ENCODE data around the gene TRIM41. TPM values are rescaled to one million over a fixed set of nuclear protein-coding genes. Genes with fewer than 3 reads are reported as not detected.
"Not testable (repeated sequence)": the region's sequence is repeated elsewhere in the genome, so short reads cannot be mapped to it uniquely, and the experiment has no call there.

TRIM41 gene
- total RNA-seq, 2 experiments from 2014 or later = 27.0 to 30.7 TPM

- no peaks in the 10 kb centered on the region for H3K9me3 Mint-ChIP-seq (ENCODE audit: low read depth)
- DNase-seq = no peak
- ATAC-seq = no peak
- ChIA-PET CTCF (no interaction called here), POLR2A (no interaction called here)
- no peaks in the 10 kb centered on the region for H3K27me3 Mint-ChIP-seq
- H3K36me3 Mint-ChIP-seq (ENCODE audit: low read depth) = no peaks in the 10 kb centered on the region
- intact Hi-C loops (cut with DNase I, micrococcal nuclease) = no loop called here
- no peak overlapping the region for H3K4me3 Mint-ChIP-seq
- no peaks in the 10 kb centered on the region for H3K4me1 Mint-ChIP-seq
- H3K27ac Mint-ChIP-seq = no peak overlapping the region
Measured at GRCh38 chr5:181280251-181280762, 57.2 kb downstream of the TRIM41 start.

DNA sequence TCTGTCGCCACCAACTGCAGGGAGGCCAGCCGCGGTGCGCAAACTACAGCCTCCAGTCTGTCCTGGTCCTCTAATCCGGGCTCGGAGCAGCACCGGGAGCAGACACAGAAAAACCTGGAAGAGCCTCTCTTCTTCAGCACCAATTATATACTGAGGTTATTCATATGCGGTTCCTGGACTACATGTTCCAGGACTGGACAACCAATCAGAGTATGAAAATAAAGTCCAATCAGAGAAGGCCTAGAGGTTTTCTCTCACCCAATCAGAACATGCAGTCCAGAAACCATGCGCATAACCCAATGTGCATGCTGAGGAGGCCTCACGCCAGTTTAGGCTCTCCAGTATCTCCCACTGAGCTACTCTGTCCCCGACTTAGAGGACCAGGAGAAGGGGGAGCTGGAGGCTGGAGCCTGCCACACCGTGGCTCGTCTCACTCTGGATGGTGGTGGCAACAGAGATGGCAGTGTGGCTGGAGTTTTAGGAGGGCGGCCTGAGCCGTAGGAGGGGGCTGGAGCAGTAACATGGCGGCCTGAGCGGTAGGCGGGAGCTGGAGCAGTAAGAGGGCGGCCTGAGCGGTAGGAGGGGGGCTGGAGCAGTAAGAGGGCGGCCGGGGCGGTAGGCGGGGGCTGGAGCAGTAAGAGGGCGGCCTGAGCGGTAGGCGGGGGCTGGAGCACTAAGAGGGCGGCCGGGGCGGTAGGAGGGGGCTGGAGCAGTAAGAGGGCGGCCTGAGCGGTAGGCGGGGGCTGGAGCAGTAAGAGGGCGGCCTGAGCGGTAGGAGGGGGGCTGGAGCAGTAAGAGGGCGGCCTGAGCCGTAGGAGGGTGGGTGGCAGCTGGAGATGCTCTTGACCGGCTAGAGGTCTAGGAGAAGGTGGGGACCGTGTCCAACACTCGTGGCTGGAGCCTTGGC, 58.2 kb downstream of the TRIM41 start:
- no peak for DNase-seq
- Mint-ChIP-seq H3K27me3 (no peaks in the 10 kb centered on the region), H3K36me3 (ENCODE audit: low read depth) (no peaks in the 10 kb centered on the region), H3K4me1 (no peaks in the 10 kb centered on the region), H3K9me3 (ENCODE audit: low read depth) (no peaks in the 10 kb centered on the region), H3K27ac (no peak overlapping the region), H3K4me3 (no peak overlapping the region)
- ChIA-PET CTCF (no interaction called here), POLR2A (no interaction called here)
- intact Hi-C loops (cut with DNase I, micrococcal nuclease) = no loop called here
- no peak for ATAC-seq

GRCh38 chr5:181281984-181282316, 58.9 kb downstream of the TRIM41 start:
- intact Hi-C loops (cut with DNase I, micrococcal nuclease) = no loop called here
- H3K27ac Mint-ChIP-seq = no peak overlapping the region
- no peaks in the 10 kb centered on the region for H3K27me3 Mint-ChIP-seq
- H3K36me3 Mint-ChIP-seq (ENCODE audit: low read depth) = no peaks in the 10 kb centered on the region
- POLR2A ChIA-PET = no interaction called here
- no peak overlapping the region for H3K4me3 Mint-ChIP-seq
- no peaks in the 10 kb centered on the region for H3K4me1 Mint-ChIP-seq
- ATAC-seq (no peak), DNase-seq (no peak)
- CTCF ChIA-PET = no interaction called here
- no peaks in the 10 kb centered on the region for H3K9me3 Mint-ChIP-seq (ENCODE audit: low read depth)

DNA sequence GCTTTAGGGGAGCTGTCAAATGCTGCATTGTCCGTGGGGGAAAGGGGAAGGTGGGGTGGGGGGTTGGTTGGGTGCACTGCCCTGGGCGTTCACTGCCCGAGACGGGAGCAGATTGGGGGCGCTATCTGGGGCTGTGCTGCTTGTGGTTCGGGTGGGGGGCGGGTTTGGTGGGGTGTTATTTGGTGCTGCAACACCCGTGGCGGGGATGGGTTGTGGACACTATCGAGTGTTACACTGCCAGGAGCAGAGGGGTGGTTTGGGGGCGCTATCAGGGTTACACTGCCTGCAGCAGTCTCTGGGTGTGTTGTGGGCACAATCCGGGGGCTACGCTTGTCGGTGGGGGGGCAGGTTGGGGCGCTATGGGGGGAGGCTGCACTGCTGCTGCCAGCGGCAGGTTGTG, 59.3 kb downstream of the TRIM41 start:
- H3K4me3 Mint-ChIP-seq; intact Hi-C loops (cut with DNase I, micrococcal nuclease); H3K27ac Mint-ChIP-seq; H3K36me3 Mint-ChIP-seq (ENCODE audit: low read depth); CTCF ChIA-PET; DNase-seq; POLR2A ChIA-PET; ATAC-seq; H3K27me3 Mint-ChIP-seq; H3K4me1 Mint-ChIP-seq; H3K9me3 Mint-ChIP-seq (ENCODE audit: low read depth): not testable (repeated sequence)

DNA sequence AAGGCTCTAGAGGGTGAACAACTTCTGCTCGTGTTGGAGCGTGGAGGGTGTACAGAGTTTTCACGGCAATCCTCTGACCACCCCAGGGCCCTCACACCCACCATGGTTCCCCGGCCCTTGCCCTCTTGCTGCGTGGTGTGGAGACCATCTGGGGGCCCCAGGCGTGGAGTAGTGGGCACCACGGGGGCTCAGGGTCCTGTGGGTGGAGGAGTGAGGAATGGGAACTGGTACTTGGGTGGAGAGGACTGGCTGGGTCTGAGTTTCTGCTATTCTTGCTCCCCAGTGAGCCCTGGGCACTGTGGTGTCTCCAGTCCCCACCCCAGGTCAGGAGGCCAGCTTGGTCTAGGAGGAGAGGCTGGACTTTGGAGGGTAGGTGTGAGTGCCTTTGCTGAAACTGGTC, 59.8 kb downstream of the TRIM41 start:
- no peaks in the 10 kb centered on the region for H3K4me1 Mint-ChIP-seq
- H3K27me3 Mint-ChIP-seq = no peaks in the 10 kb centered on the region
- H3K4me3 Mint-ChIP-seq = no peak overlapping the region
- DNase-seq (no peak), ATAC-seq (no peak)
- no peak overlapping the region for H3K27ac Mint-ChIP-seq
- no peaks in the 10 kb centered on the region for H3K9me3 Mint-ChIP-seq (ENCODE audit: low read depth)
- no peaks in the 10 kb centered on the region for H3K36me3 Mint-ChIP-seq (ENCODE audit: low read depth)
- CTCF ChIA-PET = interaction anchor here (0.6 kb wide), 1 partner anchor 106 kb away, joined by 4 read pairs; no protein-coding TSS in a partner anchor
- POLR2A ChIA-PET = no interaction called here
- intact Hi-C loops (cut with DNase I, micrococcal nuclease) = no loop called here

GRCh38 chr5:181283347-181283746, 60.3 kb downstream of the TRIM41 start:
- no peaks in the 10 kb centered on the region for H3K27me3 Mint-ChIP-seq
- H3K36me3 Mint-ChIP-seq (ENCODE audit: low read depth) = no peaks in the 10 kb centered on the region
- DNase-seq (no peak), ATAC-seq (no peak)
- ChIA-PET POLR2A (no interaction called here), CTCF (interaction anchor here (0.6 kb wide), 1 partner anchor 107 kb away, joined by 4 read pairs; no protein-coding TSS in a partner anchor)
- intact Hi-C loops (cut with DNase I, micrococcal nuclease) = no loop called here
- no peaks in the 10 kb centered on the region for H3K4me1 Mint-ChIP-seq
- no peak overlapping the region for H3K4me3 Mint-ChIP-seq
- H3K9me3 Mint-ChIP-seq (ENCODE audit: low read depth) = no peaks in the 10 kb centered on the region
- H3K27ac Mint-ChIP-seq = no peak overlapping the region

GRCh38 chr5:181283841-181284755, 61.0 kb downstream of the TRIM41 start:
- H3K4me3 Mint-ChIP-seq; H3K27me3 Mint-ChIP-seq; DNase-seq; intact Hi-C loops (cut with DNase I, micrococcal nuclease); CTCF ChIA-PET; ATAC-seq; POLR2A ChIA-PET; H3K27ac Mint-ChIP-seq; H3K36me3 Mint-ChIP-seq (ENCODE audit: low read depth); H3K4me1 Mint-ChIP-seq; H3K9me3 Mint-ChIP-seq (ENCODE audit: low read depth): not testable (repeated sequence)

Small RNA genes within 50 kb of the gene (microRNA-seq; reads per million reads assigned to microRNA genes)
- not detected for gene MIR4638 (ENCODE audit: borderline replicate concordance)

Other genes starting within 250 kb of the TRIM41 start
- gene BTNL3, start 234.4 kb upstream of the TRIM41 start, total RNA-seq = not detected
- gene BTNL9, start 183.0 kb upstream of the TRIM41 start, total RNA-seq = under 1 TPM in 1 of 2 experiments, not detected in 1; 0.21 TPM
- not detected for gene OR2V1, start 92.1 kb upstream of the TRIM41 start, total RNA-seq
- not detected for gene OR2V2, start 75.7 kb upstream of the TRIM41 start, total RNA-seq
- gene TRIM7, start 18.1 kb upstream of the TRIM41 start, total RNA-seq = 1 to 10 TPM; 1.4 to 1.6 TPM
- gene RACK1, start 20.6 kb downstream of the TRIM41 start, total RNA-seq = 1,000 to 10,000 TPM; 2,724 to 3,901 TPM
- 10 to 100 TPM; 10.4 to 13.1 TPM for gene TRIM52, start 37.9 kb downstream of the TRIM41 start, total RNA-seq
- not detected for gene OR4F3, start 144.0 kb downstream of the TRIM41 start, total RNA-seq